ENCODE data around the gene LCN12.

LCN12 gene

GRCh38 chr9:136945333-136946227 lies 6.5 kb upstream of the LCN12 start:
- Histone ChIP-seq H3K9me3 (ENCODE audit: control insufficient read depth, low read length) (no peaks in the 10 kb centered on the region), H3K4me1 (ENCODE audit: control insufficient read depth, insufficient read depth, low read length) (peaks cover 19% of the 10 kb centered on the region), H3K4me3 (ENCODE audit: insufficient read depth, low read depth, low read length) (no peak overlapping the region), H3K27me3 (ENCODE audit: control insufficient read depth, insufficient read depth, low read length, poor library complexity, severe bottlenecking) (no peaks in the 10 kb centered on the region), H3K27ac (ENCODE audit: insufficient read depth, low read depth, low read length, poor library complexity, severe bottlenecking) (no peak overlapping the region), H3K36me3 (ENCODE audit: control insufficient read depth, insufficient read depth, low read length) (peaks cover 19% of the 10 kb centered on the region)
- 90% methylated on average over 30 of the region's 30 CpGs for WGBS, 2 experiments

- peaks cover 21% of the 10 kb centered on the region for H3K4me1 ChIP-seq (ENCODE audit: control insufficient read depth, insufficient read depth, low read length)
- WGBS, 2 experiments, result 92 to 93% methylated on average over 27 of the region's 27 CpGs
- H3K9me3 ChIP-seq (ENCODE audit: control insufficient read depth, low read length), result no peaks in the 10 kb centered on the region
- no peaks in the 10 kb centered on the region for H3K27me3 ChIP-seq (ENCODE audit: control insufficient read depth, insufficient read depth, low read length, poor library complexity, severe bottlenecking)
- H3K27ac ChIP-seq (ENCODE audit: insufficient read depth, low read depth, low read length, poor library complexity, severe bottlenecking), result no peak overlapping the region
- no peak overlapping the region for H3K4me3 ChIP-seq (ENCODE audit: insufficient read depth, low read depth, low read length)
- peaks cover 13% of the 10 kb centered on the region for H3K36me3 ChIP-seq (ENCODE audit: control insufficient read depth, insufficient read depth, low read length)
Observed at GRCh38 chr9:136946228-136947027, 5.6 kb upstream of the LCN12 start.

- H3K27ac ChIP-seq (ENCODE audit: insufficient read depth, low read depth, low read length, poor library complexity, severe bottlenecking), result no peak overlapping the region
- WGBS, 2 experiments, result 78 to 82% methylated on average over 26 of the region's 26 CpGs
Observed at GRCh38 chr9:136947028-136947891, 4.8 kb upstream of the LCN12 start.

GRCh38 chr9:136947955-136948510 lies 4.0 kb upstream of the LCN12 start:
- Histone ChIP-seq H3K4me3 (ENCODE audit: insufficient read depth, low read depth, low read length) (no peak overlapping the region), H3K4me1 (ENCODE audit: control insufficient read depth, insufficient read depth, low read length) (peaks cover 24% of the 10 kb centered on the region), H3K27ac (ENCODE audit: insufficient read depth, low read depth, low read length, poor library complexity, severe bottlenecking) (no peak overlapping the region), H3K36me3 (ENCODE audit: control insufficient read depth, insufficient read depth, low read length) (no peaks in the 10 kb centered on the region), H3K27me3 (ENCODE audit: control insufficient read depth, insufficient read depth, low read length, poor library complexity, severe bottlenecking) (no peaks in the 10 kb centered on the region), H3K9me3 (ENCODE audit: control insufficient read depth, low read length) (no peaks in the 10 kb centered on the region)
- 61 to 63% methylated on average over 15 of the region's 15 CpGs for WGBS, 2 experiments

More at GRCh38 chr9:136947028-136947891, 4.8 kb upstream of the LCN12 start:
- Histone ChIP-seq H3K4me1 (ENCODE audit: control insufficient read depth, insufficient read depth, low read length) (peaks cover 25% of the 10 kb centered on the region), H3K9me3 (ENCODE audit: control insufficient read depth, low read length) (no peaks in the 10 kb centered on the region), H3K27me3 (ENCODE audit: control insufficient read depth, insufficient read depth, low read length, poor library complexity, severe bottlenecking) (no peaks in the 10 kb centered on the region), H3K36me3 (ENCODE audit: control insufficient read depth, insufficient read depth, low read length) (peaks cover 5% of the 10 kb centered on the region), H3K4me3 (ENCODE audit: insufficient read depth, low read depth, low read length) (no peak overlapping the region)

- Histone ChIP-seq H3K4me3 (ENCODE audit: insufficient read depth, low read depth, low read length) (peak overlapping the region; percentile 51), H3K36me3 (ENCODE audit: control insufficient read depth, insufficient read depth, low read length) (no peaks in the 10 kb centered on the region), H3K27me3 (ENCODE audit: control insufficient read depth, insufficient read depth, low read length, poor library complexity, severe bottlenecking) (no peaks in the 10 kb centered on the region), H3K27ac (ENCODE audit: insufficient read depth, low read depth, low read length, poor library complexity, severe bottlenecking) (no peak overlapping the region), H3K4me1 (ENCODE audit: control insufficient read depth, insufficient read depth, low read length) (peaks cover 18% of the 10 kb centered on the region), H3K9me3 (ENCODE audit: control insufficient read depth, low read length) (no peaks in the 10 kb centered on the region)
- 25 to 30% methylated on average over 20 to 21 of the region's 22 CpGs for WGBS, 2 experiments
Observed at GRCh38 chr9:136949239-136949816, 2.7 kb upstream of the LCN12 start.

GRCh38 chr9:136949817-136950655 lies 2.0 kb upstream of the LCN12 start:
- H3K36me3 ChIP-seq (ENCODE audit: control insufficient read depth, insufficient read depth, low read length), result no peaks in the 10 kb centered on the region
- peaks cover 18% of the 10 kb centered on the region for H3K4me1 ChIP-seq (ENCODE audit: control insufficient read depth, insufficient read depth, low read length)
- 5 to 6% methylated on average over 63 of the region's 63 CpGs for WGBS, 2 experiments
- H3K27me3 ChIP-seq (ENCODE audit: control insufficient read depth, insufficient read depth, low read length, poor library complexity, severe bottlenecking), result no peaks in the 10 kb centered on the region
- H3K4me3 ChIP-seq (ENCODE audit: insufficient read depth, low read depth, low read length), result peak overlapping the region; percentile 51
- H3K9me3 ChIP-seq (ENCODE audit: control insufficient read depth, low read length), result no peaks in the 10 kb centered on the region
- no peak overlapping the region for H3K27ac ChIP-seq (ENCODE audit: insufficient read depth, low read depth, low read length, poor library complexity, severe bottlenecking)

GRCh38 chr9:136950656-136951276 lies 1.3 kb upstream of the LCN12 start:
- no peaks in the 10 kb centered on the region for H3K36me3 ChIP-seq (ENCODE audit: control insufficient read depth, insufficient read depth, low read length)
- H3K4me1 ChIP-seq (ENCODE audit: control insufficient read depth, insufficient read depth, low read length), result peaks cover 15% of the 10 kb centered on the region
- peak overlapping the region; percentile 51 for H3K4me3 ChIP-seq (ENCODE audit: insufficient read depth, low read depth, low read length)
- no peaks in the 10 kb centered on the region for H3K9me3 ChIP-seq (ENCODE audit: control insufficient read depth, low read length)
- no peaks in the 10 kb centered on the region for H3K27me3 ChIP-seq (ENCODE audit: control insufficient read depth, insufficient read depth, low read length, poor library complexity, severe bottlenecking)
- WGBS, 2 experiments, result 54% methylated on average over 9 of the region's 9 CpGs
- H3K27ac ChIP-seq (ENCODE audit: insufficient read depth, low read depth, low read length, poor library complexity, severe bottlenecking), result no peak overlapping the region

- Histone ChIP-seq H3K27me3 (ENCODE audit: control insufficient read depth, insufficient read depth, low read length, poor library complexity, severe bottlenecking) (no peaks in the 10 kb centered on the region), H3K36me3 (ENCODE audit: control insufficient read depth, insufficient read depth, low read length) (no peaks in the 10 kb centered on the region), H3K27ac (ENCODE audit: insufficient read depth, low read depth, low read length, poor library complexity, severe bottlenecking) (no peak overlapping the region), H3K9me3 (ENCODE audit: control insufficient read depth, low read length) (no peaks in the 10 kb centered on the region), H3K4me3 (ENCODE audit: insufficient read depth, low read depth, low read length) (no peak overlapping the region), H3K4me1 (ENCODE audit: control insufficient read depth, insufficient read depth, low read length) (peaks cover 15% of the 10 kb centered on the region)
- WGBS, 2 experiments, result 88 to 90% methylated on average over 15 of the region's 15 CpGs
Observed at GRCh38 chr9:136952321-136952850, 313 bp downstream of the LCN12 start.
